Activated CD8-positive, alpha-beta memory T cell treated with anti-CD3 and anti-CD28 coated beads for 48 hours (primary cell): Measurements from ENCODE around the gene BRCA1.

Experiments used
- DNase-seq, 3 experiments: peaks; one replicate each; pipeline ENCODE4 v3.0.0-alpha.2; 2020; ENCODE audit warnings: low read depth in 2 of 3, low spot score in 2 of 3

Gene BRCA1

DNA sequence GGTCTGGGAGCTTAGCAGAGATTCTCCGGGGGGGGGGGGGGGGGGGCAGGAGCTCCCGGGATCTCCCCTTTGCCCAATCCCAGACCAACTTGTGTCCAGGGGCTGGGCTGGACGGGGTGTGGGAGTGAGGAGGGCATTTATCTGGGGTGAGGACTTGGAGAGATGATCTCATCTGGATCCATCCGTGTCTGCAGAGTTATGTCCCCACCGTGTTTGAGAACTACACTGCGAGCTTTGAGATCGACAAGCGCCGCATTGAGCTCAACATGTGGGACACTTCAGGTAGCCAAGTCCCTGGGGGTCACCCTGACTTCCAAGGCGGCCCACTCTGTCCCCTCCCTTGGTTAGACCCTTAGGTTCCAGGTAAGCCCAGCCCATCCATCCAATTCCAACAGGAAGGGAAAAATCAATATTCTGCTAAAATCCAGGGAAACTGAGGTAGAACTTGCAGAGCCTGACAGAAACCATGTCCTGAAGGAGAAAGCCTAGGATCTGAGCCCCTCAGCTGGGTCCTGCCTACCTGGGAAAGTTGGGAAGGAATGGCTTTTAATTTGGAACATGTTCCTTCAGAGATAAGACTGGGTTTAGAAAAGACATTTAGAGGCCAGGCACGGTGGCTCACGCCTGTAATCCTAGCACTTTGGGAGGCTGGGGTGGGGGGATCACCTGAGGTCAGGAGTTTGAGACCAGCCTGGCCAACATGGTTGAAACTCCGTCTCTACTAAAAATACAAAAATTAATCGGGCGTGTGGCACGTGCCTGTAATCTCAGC, 99.2 kb downstream of the BRCA1 start:
- DNase-seq, result no peak

DNA sequence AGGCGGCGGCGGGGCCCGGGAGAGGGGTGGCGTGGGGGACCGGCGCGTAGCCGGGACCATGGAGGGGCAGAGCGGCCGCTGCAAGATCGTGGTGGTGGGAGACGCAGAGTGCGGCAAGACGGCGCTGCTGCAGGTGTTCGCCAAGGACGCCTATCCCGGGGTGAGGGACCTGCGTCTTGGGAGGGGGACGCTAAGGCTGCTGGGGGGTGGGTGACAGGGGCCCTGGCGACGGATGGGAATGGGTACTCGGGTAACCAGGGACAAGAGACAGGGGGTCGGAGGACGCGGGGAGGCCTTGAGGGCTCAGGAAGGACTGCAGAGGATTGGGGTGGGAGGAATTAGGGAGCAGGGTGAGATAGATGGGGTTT, 99.9 kb downstream of the BRCA1 start:
- DNase-seq, result no peak

DNA sequence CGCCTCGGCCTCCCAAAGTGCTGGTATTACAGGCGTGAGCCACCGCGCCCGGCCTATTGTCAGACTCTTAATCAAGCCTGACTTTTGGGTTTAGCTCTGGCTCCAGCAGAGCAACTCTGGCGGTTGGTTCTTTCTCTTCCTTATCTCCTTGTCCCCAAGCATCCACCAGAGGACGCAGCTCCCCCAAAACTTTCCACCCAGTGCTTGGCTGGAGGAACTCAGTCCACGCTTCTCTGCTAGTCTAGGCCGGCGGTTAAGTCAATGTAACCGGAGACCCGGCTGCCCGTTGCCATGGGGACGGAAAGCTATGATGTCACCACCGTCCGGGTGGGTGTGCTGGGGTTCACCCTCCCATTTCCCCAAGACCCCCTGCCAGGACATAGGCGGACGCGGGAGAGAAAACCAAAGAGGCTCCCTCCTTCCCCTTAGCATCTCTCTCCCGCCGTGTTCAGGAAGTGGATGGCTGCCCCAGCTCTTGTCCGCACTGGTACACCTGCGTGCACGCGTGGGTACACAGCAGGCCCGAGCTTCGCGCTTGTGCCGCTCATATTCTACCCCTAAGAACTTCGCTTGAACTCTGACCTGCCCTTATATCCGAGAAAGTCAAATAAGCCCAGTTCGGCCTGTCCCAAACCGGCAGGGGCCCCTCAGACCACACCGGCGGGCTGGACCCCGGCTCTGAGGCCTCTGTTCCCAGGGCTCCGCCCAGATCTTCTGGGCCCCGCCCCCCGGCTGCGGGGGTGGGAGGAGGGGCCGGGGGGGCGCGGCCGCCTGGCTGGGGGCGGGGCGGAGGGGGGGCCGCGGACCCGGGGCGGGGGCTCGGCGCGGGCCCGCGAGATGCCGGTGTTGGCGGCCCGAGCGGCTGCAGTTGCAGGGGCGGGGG, 100.5 kb downstream of the BRCA1 start, which contains the start of gene RND2:
Gene RND2 (plus strand): TSS at position 825 of the 883 bp plus-strand sequence. CDS start 117 bp downstream, outside the sequence.
- DNase-seq, result peak; percentile 53 to 57 (median 55)

DNA sequence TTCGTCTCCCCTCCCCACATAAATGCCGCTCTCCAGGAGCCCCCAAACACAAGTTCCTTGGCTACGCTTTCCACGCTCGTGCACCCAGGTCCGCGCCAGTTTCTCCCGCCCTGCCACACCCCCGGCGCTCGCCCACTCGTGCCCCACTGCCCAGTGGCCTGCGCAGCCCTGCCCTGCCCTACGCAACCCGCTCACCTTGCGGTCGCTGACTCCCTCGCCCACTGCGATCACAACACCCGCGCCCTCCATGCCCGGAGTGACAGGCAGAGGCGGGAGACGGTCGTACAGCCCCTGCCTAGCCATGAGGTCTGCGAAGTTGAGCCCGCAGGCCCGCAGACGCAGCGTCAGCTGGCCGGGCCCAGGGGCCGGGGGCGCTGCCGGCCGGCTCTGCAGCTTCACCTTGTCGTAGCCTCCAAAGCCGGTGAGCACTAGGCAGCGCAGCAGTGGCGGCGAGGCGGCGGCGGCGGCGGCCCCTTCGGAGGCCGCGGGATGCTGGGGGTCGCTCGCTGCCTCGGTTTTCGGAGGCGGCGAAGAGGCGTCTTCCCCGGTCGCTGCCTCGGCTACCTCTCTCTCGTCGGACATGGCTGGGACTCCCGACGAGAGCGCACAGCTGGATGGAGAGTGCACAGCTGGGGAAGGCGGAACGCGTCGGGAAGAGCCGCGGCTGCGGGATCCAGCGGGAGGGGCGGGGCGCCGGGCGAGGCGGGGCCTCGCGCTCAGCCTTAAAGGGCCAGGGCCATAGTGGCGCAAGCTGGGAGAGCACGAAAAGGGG, 103.2 kb downstream of the BRCA1 start, which contains the start of gene VAT1:
Gene VAT1 (minus strand): TSS at position 645 of the 772 bp plus-strand sequence. CDS start 63 bp downstream, at position 582.
- peak in 1 of 3 experiments; percentile 47 for DNase-seq

GRCh38 chr17:43020789-43021740, 104.1 kb downstream of the BRCA1 start:
- DNase-seq, result no peak

- no peak for DNase-seq
Measured at GRCh38 chr17:43020030-43020621, 105.0 kb downstream of the BRCA1 start.

DNA sequence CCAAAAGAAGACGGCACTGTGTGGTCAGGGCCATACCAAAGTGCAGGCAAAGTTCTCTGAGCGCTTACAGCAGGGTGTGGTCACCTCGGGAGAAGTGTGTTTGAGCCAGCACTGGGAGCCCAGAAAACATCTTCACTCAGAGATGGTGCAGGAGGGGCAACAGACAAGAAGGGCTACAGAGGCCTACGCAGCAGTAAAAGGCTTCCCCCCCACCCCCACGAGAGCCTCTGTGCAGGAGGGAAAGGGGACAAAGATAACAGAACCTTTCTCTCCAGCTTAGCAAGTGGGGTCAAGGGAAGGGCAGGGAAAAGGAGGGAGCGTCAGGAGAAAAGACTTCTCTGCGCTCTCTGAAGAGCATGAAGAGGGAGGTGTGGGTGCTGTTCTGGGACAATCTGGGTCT, 105.7 kb downstream of the BRCA1 start:
- DNase-seq, result no peak

- no peak for DNase-seq
Measured at GRCh38 chr17:43018932-43019331, 106.2 kb downstream of the BRCA1 start.

DNA sequence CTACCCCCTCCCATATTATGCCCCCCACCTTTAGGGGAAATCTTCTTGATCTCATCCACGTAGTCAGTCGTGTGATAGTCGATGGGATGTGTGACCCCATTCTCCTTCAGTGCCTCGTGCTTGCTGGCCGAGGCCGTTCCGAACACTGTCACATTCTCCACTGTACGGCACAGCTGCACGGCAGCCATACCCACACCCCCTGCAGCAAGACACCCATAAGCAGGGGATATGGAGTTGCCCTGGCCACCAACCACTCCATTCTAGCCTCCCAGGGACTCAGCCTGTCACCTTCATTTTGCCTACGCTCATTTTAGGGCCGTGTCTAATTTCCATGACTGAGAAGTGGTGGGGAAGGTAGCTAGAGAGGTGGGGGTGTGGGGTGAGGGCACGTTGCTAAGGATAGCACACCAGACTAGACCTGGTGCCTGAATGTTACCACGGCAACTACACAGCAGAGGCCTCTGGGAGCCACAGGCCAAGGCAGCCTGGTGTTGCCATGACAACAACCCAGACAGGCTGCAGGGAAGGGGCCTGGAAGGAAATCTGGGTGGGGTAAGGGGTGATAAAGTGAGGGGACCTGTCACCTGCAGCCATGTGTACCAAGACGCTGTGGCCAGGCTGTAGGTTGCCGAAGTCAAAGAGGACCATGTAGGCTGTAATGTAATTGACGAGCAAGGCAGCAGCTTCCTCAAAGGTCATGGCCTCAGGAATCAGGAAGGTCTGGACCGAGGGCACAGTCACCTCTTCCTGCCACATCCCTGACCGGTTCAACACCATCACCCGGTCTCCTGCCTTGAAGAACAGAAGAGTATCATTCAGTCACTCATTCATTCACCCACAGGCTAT, 106.9 kb downstream of the BRCA1 start:
- DNase-seq, result no peak

DNA sequence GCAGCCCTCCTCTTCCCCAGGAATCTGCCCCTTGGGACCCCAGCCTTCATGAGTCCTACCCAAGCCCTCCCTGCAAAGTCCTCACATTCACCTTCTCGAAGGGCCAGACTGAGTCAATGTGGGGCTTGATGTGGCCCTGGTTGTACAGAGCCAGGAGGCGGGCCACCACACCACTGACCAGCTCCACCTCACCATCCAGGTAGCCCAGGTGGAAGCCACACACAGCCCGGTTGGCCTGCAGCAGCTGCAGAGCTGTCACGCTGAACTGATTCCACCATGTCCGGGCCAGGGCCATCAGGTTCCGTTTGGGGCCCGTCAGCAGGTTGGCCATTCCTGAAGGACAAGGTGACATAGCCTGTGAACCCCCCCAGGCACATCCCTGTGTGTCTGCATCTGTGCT, 108.9 kb downstream of the BRCA1 start:
- no peak for DNase-seq

DNA sequence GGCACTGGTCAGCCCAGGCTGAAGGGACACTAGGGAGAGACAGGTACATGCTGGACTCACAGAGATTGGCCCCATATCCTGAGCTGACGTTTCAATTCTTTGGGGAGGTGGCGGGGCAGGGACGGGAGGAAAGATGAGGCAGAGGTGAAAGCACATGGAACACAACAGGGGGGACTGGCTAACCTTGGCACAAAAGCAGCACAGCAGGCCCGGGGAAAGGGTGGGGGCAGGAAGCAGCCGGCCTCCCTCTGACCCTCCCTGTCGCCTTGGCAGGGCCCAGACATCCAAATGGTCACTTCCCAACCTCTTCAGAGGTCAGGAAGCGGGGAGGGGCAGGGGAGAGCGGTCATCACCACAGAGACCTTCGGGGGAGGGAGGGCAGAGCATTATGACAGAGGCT, 109.6 kb downstream of the BRCA1 start:
- DNase-seq, result no peak

- DNase-seq, result no peak
Measured at GRCh38 chr17:43014649-43015542, 110.3 kb downstream of the BRCA1 start.

GRCh38 chr17:43014020-43014648, 111.0 kb downstream of the BRCA1 start:
- DNase-seq, result no peak

DNA sequence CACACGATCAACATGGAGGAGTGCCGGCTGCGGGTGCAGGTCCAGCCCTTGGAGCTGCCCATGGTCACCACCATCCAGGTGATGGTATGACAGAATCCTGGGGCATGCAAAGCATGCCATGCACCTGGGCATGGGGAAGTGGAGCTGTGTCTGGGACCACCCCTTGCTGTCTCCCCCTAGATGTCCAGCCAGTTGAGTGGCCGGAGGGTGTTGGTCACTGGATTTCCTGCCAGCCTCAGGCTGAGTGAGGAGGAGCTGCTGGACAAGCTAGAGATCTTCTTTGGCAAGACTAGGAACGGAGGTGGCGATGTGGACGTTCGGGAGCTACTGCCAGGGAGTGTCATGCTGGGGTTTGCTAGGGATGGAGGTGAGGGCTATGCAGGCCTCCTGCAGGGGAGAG, 111.9 kb downstream of the BRCA1 start:
- no peak for DNase-seq

GRCh38 chr17:43011728-43012472, 113.3 kb downstream of the BRCA1 start:
- no peak for DNase-seq

GRCh38 chr17:43010667-43011308, 114.4 kb downstream of the BRCA1 start:
- DNase-seq, result no peak
